GM20431 (cell line): ENCODE measurements around the gene GPR52.
"Not testable (repeated sequence)": the region's sequence is repeated elsewhere in the genome, so short reads cannot be mapped to it uniquely, and the experiment has no call there.

ENCODE experiments used
- in situ Hi-C: fragments of 300-500 bp; cut with MseI, MboI; formaldehyde crosslinking; loops from one replicate; pipeline ENCODE4 v1.15.0; 2020; ENCODE audit warnings: low sequenced_read_pairs; ENCODE audit not compliant: unreplicated experiment

GPR52 gene, protein sequence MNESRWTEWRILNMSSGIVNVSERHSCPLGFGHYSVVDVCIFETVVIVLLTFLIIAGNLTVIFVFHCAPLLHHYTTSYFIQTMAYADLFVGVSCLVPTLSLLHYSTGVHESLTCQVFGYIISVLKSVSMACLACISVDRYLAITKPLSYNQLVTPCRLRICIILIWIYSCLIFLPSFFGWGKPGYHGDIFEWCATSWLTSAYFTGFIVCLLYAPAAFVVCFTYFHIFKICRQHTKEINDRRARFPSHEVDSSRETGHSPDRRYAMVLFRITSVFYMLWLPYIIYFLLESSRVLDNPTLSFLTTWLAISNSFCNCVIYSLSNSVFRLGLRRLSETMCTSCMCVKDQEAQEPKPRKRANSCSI

GRCh38 chr1:174447866-174448530 lies at the start of gene GPR52:
TSS of gene GPR52 (plus strand) at chr1:174447964. CDS start at chr1:174448112, 148 bp downstream.
- in situ Hi-C loops, result no loop called here

GRCh38 chr1:174398246-174398645 lies 49.5 kb upstream of the GPR52 start:
- in situ Hi-C loops, result no loop called here

DNA sequence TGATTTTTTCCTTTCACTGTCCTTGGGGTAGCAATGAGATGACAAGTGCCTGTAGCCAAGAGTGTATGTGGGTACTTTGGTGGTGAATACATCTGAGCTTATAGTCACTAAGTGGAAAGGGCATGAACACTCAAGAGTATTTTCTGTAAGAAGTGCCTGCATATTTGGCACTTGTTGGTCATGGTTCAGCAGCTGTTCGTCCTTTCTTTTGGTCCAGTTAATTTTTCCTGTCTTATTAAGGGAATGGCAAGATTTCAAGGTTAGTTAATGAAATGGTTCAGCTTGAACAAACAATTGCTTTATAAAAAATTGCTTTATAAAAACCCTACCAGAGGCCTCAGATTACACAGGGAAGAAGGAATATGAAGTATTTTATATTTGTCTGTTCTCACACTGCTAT lies 48.6 kb upstream of the GPR52 start:
- in situ Hi-C loops, result no loop called here

DNA sequence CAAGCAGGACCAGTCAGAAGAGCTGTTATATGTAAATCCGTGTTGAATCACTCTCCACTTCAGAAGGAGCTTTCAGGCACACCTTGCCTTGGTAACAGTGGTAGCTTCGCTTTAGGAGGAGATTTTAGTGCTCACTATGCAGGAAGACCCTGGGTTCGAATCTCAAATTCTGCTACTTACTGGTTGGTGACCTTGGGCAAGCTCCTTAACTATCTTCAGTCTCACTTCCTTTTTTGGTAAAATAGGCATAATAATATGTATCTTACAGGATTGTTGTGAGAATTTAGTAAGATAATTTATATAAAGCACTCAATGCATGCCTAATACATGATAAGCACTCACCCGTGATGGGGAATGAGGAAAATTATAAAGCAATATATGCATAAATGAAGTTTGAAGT lies 46.7 kb upstream of the GPR52 start:
- in situ Hi-C loops, result no loop called here

GRCh38 chr1:174405219-174405618 lies 42.5 kb upstream of the GPR52 start:
- in situ Hi-C loops, result no loop called here

- in situ Hi-C loops, result no loop called here
Measured at GRCh38 chr1:174406421-174406820, 41.3 kb upstream of the GPR52 start.

GRCh38 chr1:174407665-174408064 lies 40.1 kb upstream of the GPR52 start:
- in situ Hi-C loops, result no loop called here

DNA sequence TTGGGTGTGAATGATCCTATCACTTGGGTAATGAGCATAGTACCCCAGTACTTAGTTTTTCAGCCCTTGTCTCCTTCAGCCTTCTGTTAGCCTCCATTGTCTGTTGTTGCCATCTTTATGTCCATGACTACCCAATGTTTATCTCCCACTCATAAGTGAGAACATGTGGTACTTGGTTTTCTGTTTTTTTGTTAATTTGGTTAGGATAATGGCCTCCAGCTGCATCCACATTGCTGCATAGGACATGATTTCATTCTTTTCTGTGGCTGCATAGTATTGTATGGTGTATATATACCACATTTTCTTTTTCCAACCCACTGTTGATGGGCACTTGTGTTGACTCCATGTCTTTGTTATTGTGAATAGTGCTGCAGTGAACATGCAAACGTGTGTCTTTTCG lies 39.6 kb upstream of the GPR52 start:
- in situ Hi-C loops, result no loop called here

- in situ Hi-C loops, result not testable (repeated sequence)
Measured at GRCh38 chr1:174409801-174410200, 38.0 kb upstream of the GPR52 start.

DNA sequence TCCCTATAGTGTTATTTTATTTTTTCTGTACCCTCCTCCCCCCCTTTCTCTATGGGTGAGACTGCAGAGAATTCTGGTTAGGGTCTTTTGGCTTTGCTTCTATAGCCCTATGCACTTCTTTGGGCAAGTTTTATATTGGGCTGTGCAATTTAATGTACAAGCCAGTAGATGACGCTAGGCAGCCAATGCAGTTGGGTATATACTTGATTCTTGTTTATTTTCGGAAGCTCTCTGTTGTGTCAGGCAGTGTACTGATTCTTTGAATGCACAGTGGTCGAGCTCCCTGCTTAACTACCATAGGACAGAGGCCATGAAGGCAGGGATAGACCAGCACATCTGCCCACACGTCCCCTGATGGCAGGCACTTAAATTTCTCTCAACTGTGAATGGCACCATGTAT lies 34.1 kb upstream of the GPR52 start:
- in situ Hi-C loops, result no loop called here

GRCh38 chr1:174414203-174414602 lies 33.6 kb upstream of the GPR52 start:
- in situ Hi-C loops, result no loop called here

GRCh38 chr1:174415506-174415905 lies 32.3 kb upstream of the GPR52 start:
- in situ Hi-C loops, result no loop called here

DNA sequence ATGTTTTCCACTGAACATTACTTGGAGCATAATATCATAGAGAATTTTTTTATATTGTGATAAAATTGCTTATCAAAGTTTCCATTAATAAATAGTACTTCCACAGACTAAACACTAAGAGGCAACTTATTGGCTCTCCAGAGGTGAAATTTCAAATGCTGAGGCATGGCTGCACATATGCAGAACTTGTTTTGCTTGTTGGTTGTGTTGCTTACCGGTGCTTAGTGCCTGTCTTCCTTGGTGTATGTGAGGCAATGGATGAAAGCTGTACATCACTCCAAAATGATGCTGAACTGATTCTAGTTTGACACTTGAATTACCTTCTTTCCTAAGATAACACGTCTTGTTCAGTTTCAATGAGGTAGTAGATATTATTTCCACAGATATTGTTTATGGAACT lies 29.8 kb upstream of the GPR52 start:
- in situ Hi-C loops, result no loop called here

GRCh38 chr1:174425121-174425520 lies 22.6 kb upstream of the GPR52 start:
- in situ Hi-C loops, result no loop called here

- in situ Hi-C loops, result no loop called here
Measured at GRCh38 chr1:174426153-174426552, 21.6 kb upstream of the GPR52 start.

GRCh38 chr1:174428033-174428432 lies 19.7 kb upstream of the GPR52 start:
- in situ Hi-C loops, result no loop called here

GRCh38 chr1:174428739-174429138 lies 19.0 kb upstream of the GPR52 start:
- in situ Hi-C loops, result no loop called here

DNA sequence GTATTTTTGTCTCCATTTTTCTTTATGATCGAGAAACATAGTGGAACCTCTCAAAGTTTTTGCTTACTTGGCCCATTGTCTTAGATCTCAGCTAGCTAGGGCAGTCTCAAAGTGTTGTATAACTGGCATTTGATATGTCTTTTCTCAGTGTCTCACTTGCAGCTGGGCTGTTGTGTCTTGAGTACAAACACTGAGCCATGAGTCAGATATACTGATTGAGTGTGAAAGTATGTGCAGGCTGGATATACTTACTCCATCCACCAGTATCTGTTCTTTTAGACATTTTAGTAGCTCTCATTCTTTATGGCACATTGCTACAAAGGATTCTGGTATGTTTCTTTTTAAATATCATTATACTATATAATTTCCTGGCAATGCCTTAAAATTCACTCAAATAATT lies 14.3 kb upstream of the GPR52 start:
- in situ Hi-C loops, result no loop called here

DNA sequence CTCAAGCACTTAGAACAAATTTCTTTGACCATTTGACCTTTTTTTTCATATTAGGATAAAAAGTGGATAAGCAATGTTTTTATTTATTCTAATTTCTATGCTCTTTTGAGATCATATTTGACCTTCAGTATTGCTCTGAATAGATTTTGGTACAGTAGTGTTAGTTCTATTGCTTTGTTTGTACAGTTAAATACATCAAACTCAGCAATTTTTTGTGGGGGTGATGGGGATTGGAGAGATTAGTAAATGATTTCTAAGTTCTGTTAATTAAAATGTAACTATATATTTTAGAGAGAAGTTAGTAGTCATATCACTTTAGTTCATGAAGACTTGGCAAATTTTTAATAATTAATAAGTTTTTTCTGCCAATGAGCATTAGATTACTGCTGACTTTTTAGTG lies 2.4 kb upstream of the GPR52 start:
- in situ Hi-C loops, result no loop called here

DNA sequence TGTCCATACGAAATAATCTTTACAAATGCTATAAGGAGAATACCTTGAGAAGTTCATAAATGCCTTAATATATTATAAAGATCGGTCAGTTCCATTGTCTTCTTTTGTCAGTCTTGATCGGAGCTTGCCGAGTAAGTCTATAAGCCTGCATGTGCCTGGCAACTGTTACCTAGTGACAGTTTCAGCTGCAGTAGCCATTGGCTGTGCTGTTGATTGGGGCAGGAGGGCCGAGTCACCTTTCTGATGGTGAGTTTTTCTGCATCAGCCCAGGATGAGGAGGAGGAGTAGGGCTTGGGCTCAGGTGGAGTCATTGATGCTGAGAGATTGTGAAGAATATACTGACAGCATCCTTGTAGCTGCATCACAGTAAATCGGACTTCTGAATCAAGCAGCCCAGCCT lies 1.9 kb upstream of the GPR52 start:
- in situ Hi-C loops, result no loop called here

- in situ Hi-C loops, result no loop called here
Measured at GRCh38 chr1:174448531-174448883, 743 bp downstream of the GPR52 start.

- in situ Hi-C loops, result no loop called here
Measured at GRCh38 chr1:174448974-174449373, 1.2 kb downstream of the GPR52 start.
